GM23338 (cell line): ENCODE data around the gene CD70. TPM values are rescaled to one million over a fixed set of nuclear protein-coding genes. Genes with fewer than 3 reads are reported as not detected.

ENCODE experiments used
- ATAC-seq: fragments of 200-7000 bp; cut with Tn5 transposase; 3 replicates; pipeline ENCODE4 v1.9.1; 2020
- DNase-seq: peaks from one replicate; pipeline ENCODE4 v3.0.0-alpha.2; 2015; ENCODE audit warnings: low spot score
- H2AFZ ChIP-seq: fragments of 200-600 bp; sonication (generic); 2 replicates; pipeline ENCODE4 v1.8.0; 2016; ENCODE audit warnings: antibody characterized with exemption, mild to moderate bottlenecking, moderate library complexity
- H3F3A ChIP-seq: fragments of 200-600 bp; sonication (generic); replicated peaks from 2 replicates; pipeline ENCODE4 v1.8.0; 2017; ENCODE audit warnings: antibody characterized with exemption, mixed run types, low read depth
- H3K27ac ChIP-seq: fragments of 200-600 bp; sonication (generic); 2 replicates; pipeline ENCODE4 v1.6.1; 2016; ENCODE audit warnings: low read depth
- H3K27me3 ChIP-seq: fragments of 200-600 bp; sonication (generic); 2 replicates; pipeline ENCODE4 v1.8.0; 2016; ENCODE audit warnings: mild to moderate bottlenecking, mixed run types, moderate library complexity; ENCODE audit not compliant: insufficient read depth
- H3K36me3 ChIP-seq: fragments of 200-600 bp; sonication (generic); 2 replicates; pipeline ENCODE4 v1.8.0; 2016; ENCODE audit warnings: mild to moderate bottlenecking; ENCODE audit not compliant: insufficient read depth
- H3K4me1 ChIP-seq: fragments of 200-600 bp; sonication (generic); 2 replicates; pipeline ENCODE4 v1.8.0; 2016; ENCODE audit warnings: mild to moderate bottlenecking, moderate library complexity; ENCODE audit not compliant: insufficient read depth
- H3K4me2 ChIP-seq: fragments of 200-600 bp; sonication (generic); 2 replicates; pipeline ENCODE4 v1.7.1; 2017; ENCODE audit warnings: mixed run types
- H3K4me3 ChIP-seq: fragments of 200-600 bp; sonication (generic); 2 replicates; pipeline ENCODE4 v1.6.1; 2016; ENCODE audit warnings: mixed run types
- H3K79me2 ChIP-seq: fragments of 200-600 bp; sonication (generic); replicated peaks from 2 replicates; pipeline ENCODE4 v1.8.0; 2017; ENCODE audit warnings: mild to moderate bottlenecking; ENCODE audit not compliant: insufficient read depth
- H3K9me2 ChIP-seq: fragments of 200-600 bp; sonication (generic); 2 replicates; pipeline ENCODE4 v1.8.0; 2017; ENCODE audit not compliant: insufficient read depth
- H4K20me1 ChIP-seq: fragments of 200-600 bp; sonication (generic); replicated peaks from 2 replicates; pipeline ENCODE4 v1.8.0; 2017; ENCODE audit warnings: mild to moderate bottlenecking; ENCODE audit not compliant: insufficient read depth
- H3K27ac Mint-ChIP-seq: 2 replicates; pipeline ENCODE4 v1.8.0; 2020; ENCODE audit warnings: inconsistent platforms, mild to moderate bottlenecking, moderate library complexity, mixed read lengths
- H3K27me3 Mint-ChIP-seq: 3 replicates; pipeline ENCODE4 v1.8.0; 2022; ENCODE audit warnings: low read depth, mild to moderate bottlenecking, moderate library complexity, mixed read lengths, inconsistent platforms; ENCODE audit not compliant: insufficient read depth, poor library complexity
- H3K36me3 Mint-ChIP-seq: 3 replicates; pipeline ENCODE4 v1.8.0; 2021; ENCODE audit warnings: low read depth, mild to moderate bottlenecking, inconsistent platforms, moderate library complexity, mixed read lengths
- H3K4me1 Mint-ChIP-seq: 3 replicates; pipeline ENCODE4 v1.8.0; 2020; ENCODE audit warnings: mild to moderate bottlenecking, inconsistent platforms, mixed read lengths
- H3K4me3 Mint-ChIP-seq: 3 replicates; pipeline ENCODE4 v1.8.0; 2021; ENCODE audit warnings: moderate library complexity, mild to moderate bottlenecking, inconsistent platforms, mixed read lengths
- H3K9me3 Mint-ChIP-seq: 3 replicates; pipeline ENCODE4 v1.8.0; 2020; ENCODE audit warnings: moderate library complexity, mild to moderate bottlenecking, inconsistent platforms, mixed read lengths
- CREB1 ChIP-seq: fragments of 250-450 bp; sonication (Bioruptor Pico); IDR thresholded peaks from 2 replicates; pipeline ENCODE4 v1.5.0; 2020; ENCODE audit warnings: low read depth, mild to moderate bottlenecking, moderate library complexity
- EZH2 ChIP-seq: fragments of 200-600 bp; sonication (generic); IDR thresholded peaks from one replicate; pipeline ENCODE4 v1.8.0; 2017; ENCODE audit warnings: antibody characterized with exemption, mild to moderate bottlenecking, low read depth; ENCODE audit not compliant: unreplicated experiment
- EZH2phosphoT487 ChIP-seq: fragments of 200-600 bp; sonication (generic); IDR thresholded peaks from one replicate; pipeline ENCODE4 v1.8.1; 2018; ENCODE audit warnings: antibody characterized with exemption; ENCODE audit not compliant: unreplicated experiment
- JUNB ChIP-seq: IDR thresholded peaks from one replicate; pipeline ENCODE4 v1.6.1; 2016; ENCODE audit warnings: antibody characterized with exemption; ENCODE audit not compliant: unreplicated experiment
- NANOG ChIP-seq: IDR thresholded peaks from 2 replicates; pipeline ENCODE4 v1.6.1; 2016; ENCODE audit warnings: antibody characterized with exemption, borderline replicate concordance
- REST ChIP-seq: IDR thresholded peaks from one replicate; pipeline ENCODE4 v1.6.1; 2018; ENCODE audit warnings: antibody characterized with exemption; ENCODE audit not compliant: unreplicated experiment
- STAT1 ChIP-seq: IDR thresholded peaks from one replicate; pipeline ENCODE4 v1.6.1; 2016; ENCODE audit warnings: antibody characterized with exemption; ENCODE audit not compliant: unreplicated experiment
- ZNF114 ChIP-seq: fragments of 250-450 bp; sonication (Bioruptor Pico); IDR thresholded peaks from 2 replicates; pipeline ENCODE4 v1.5.0; 2020; ENCODE audit warnings: mild to moderate bottlenecking, moderate library complexity
- ZNF331 ChIP-seq: fragments of 250-450 bp; sonication (Bioruptor Pico); IDR thresholded peaks from 2 replicates; pipeline ENCODE4 v1.5.0; 2020; ENCODE audit warnings: low read depth, mild to moderate bottlenecking, moderate library complexity
- polyA plus RNA-seq: library from polyadenylated mRNA; unstranded; fragments of >200 nt; fragmentation: Nextera tagmentation; extraction: Ambion mirVana; gene quantifications from 2 replicates; pipeline ENCODE4 v1.2.1, GENCODE V29; 2016
- total RNA-seq: library from RNA; depleted of rRNA; stranded (reverse); fragments of >200 nt; shearing (Covaris generic); gene quantifications from 2 replicates; pipeline ENCODE4 v1.2.3, GENCODE V29; 2014
- TF ChIP-seq, protein P1 (sequence below), 2 experiments: fragments of 200-600 bp in 1 of 2; sonication (generic) in 1 of 2; conservative IDR thresholded peaks; 2 replicates each; pipeline versions ENCODE4 v1.5.1 to v1.6.1; 2016 to 2017; ENCODE audit warnings: antibody characterized with exemption in 2 of 2, low read depth in 2 of 2, mild to moderate bottlenecking in 2 of 2, moderate library complexity in 1 of 2
- TF ChIP-seq, protein P2 (sequence below): fragments of 250-450 bp; sonication (Bioruptor Pico); IDR thresholded peaks from 2 replicates; pipeline ENCODE4 v1.5.0; 2020; ENCODE audit warnings: mild to moderate bottlenecking, moderate library complexity

Gene CD70
- total and polyA plus RNA-seq, 2 experiments from 2014 or later: 2.0 to 7.3 TPM

DNA sequence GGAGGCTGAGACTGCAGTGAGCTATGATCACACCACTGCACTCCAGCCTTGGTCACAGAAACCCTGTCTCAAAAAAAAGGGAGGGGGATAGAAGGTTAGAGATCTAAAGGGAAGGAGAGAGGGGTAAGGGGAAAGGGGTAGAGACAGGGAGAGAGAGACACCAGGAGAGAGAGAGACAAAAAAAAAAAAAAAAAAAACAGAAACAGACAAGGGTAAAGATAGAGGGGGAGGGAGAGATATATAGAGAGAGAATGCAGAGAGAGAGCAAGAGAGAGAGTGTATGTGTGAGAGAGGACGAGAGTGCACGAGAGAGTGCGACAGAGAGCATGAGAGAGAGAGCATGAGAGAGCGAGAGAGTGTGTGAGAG is 4.2 kb downstream of the CD70 start:
- peak overlapping the region; percentile 86 for H2AFZ ChIP-seq

More for the DNA sequence above, 4.2 kb downstream of the CD70 start:
- Mint-ChIP-seq H3K4me3 (peak overlapping the region; percentile 70), H3K27ac (no peak overlapping the region), H3K27me3 (peaks cover 67% of the 10 kb centered on the region), H3K4me1 (peaks cover 30% of the 10 kb centered on the region), H3K9me3 (peaks cover 74% of the 10 kb centered on the region), H3K36me3 (no peaks in the 10 kb centered on the region; the same call in 2 of the 3 replicates)
- Histone ChIP-seq H3K9me2 (no peaks in the 10 kb centered on the region), H4K20me1 (peaks cover 10% of the 10 kb centered on the region; the same call in 1 of the 2 replicates), H3K4me2 (peak overlapping the region; percentile 95), H3K27ac (no peak overlapping the region), H3K27me3 (peaks cover 64% of the 10 kb centered on the region), H3F3A (peaks cover 18% of the 10 kb centered on the region), H3K4me1 (peaks cover 29% of the 10 kb centered on the region), H3K79me2 (no peaks in the 10 kb centered on the region), H3K4me3 (peak overlapping the region; percentile 74), H3K36me3 (no peaks in the 10 kb centered on the region)
- ATAC-seq (no peak), DNase-seq (no peak)
- TF ChIP-seq EZH2 (no peak), ZNF331 (CRISPR knock-in tag) (no peak), EZH2phosphoT487 (no peak), REST (no peak), NANOG (no peak), CREB1 (CRISPR knock-in tag) (no peak), ZNF114 (CRISPR knock-in tag) (no peak), JUNB (no peak), STAT1 (no peak)
- TF ChIP-seq, protein P1, sequence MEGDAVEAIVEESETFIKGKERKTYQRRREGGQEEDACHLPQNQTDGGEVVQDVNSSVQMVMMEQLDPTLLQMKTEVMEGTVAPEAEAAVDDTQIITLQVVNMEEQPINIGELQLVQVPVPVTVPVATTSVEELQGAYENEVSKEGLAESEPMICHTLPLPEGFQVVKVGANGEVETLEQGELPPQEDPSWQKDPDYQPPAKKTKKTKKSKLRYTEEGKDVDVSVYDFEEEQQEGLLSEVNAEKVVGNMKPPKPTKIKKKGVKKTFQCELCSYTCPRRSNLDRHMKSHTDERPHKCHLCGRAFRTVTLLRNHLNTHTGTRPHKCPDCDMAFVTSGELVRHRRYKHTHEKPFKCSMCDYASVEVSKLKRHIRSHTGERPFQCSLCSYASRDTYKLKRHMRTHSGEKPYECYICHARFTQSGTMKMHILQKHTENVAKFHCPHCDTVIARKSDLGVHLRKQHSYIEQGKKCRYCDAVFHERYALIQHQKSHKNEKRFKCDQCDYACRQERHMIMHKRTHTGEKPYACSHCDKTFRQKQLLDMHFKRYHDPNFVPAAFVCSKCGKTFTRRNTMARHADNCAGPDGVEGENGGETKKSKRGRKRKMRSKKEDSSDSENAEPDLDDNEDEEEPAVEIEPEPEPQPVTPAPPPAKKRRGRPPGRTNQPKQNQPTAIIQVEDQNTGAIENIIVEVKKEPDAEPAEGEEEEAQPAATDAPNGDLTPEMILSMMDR (conservative IDR thresholded peaks at IDR 0.05; ENCODE audit: low read depth in 2 of 2): no peak
- TF ChIP-seq, protein P2, sequence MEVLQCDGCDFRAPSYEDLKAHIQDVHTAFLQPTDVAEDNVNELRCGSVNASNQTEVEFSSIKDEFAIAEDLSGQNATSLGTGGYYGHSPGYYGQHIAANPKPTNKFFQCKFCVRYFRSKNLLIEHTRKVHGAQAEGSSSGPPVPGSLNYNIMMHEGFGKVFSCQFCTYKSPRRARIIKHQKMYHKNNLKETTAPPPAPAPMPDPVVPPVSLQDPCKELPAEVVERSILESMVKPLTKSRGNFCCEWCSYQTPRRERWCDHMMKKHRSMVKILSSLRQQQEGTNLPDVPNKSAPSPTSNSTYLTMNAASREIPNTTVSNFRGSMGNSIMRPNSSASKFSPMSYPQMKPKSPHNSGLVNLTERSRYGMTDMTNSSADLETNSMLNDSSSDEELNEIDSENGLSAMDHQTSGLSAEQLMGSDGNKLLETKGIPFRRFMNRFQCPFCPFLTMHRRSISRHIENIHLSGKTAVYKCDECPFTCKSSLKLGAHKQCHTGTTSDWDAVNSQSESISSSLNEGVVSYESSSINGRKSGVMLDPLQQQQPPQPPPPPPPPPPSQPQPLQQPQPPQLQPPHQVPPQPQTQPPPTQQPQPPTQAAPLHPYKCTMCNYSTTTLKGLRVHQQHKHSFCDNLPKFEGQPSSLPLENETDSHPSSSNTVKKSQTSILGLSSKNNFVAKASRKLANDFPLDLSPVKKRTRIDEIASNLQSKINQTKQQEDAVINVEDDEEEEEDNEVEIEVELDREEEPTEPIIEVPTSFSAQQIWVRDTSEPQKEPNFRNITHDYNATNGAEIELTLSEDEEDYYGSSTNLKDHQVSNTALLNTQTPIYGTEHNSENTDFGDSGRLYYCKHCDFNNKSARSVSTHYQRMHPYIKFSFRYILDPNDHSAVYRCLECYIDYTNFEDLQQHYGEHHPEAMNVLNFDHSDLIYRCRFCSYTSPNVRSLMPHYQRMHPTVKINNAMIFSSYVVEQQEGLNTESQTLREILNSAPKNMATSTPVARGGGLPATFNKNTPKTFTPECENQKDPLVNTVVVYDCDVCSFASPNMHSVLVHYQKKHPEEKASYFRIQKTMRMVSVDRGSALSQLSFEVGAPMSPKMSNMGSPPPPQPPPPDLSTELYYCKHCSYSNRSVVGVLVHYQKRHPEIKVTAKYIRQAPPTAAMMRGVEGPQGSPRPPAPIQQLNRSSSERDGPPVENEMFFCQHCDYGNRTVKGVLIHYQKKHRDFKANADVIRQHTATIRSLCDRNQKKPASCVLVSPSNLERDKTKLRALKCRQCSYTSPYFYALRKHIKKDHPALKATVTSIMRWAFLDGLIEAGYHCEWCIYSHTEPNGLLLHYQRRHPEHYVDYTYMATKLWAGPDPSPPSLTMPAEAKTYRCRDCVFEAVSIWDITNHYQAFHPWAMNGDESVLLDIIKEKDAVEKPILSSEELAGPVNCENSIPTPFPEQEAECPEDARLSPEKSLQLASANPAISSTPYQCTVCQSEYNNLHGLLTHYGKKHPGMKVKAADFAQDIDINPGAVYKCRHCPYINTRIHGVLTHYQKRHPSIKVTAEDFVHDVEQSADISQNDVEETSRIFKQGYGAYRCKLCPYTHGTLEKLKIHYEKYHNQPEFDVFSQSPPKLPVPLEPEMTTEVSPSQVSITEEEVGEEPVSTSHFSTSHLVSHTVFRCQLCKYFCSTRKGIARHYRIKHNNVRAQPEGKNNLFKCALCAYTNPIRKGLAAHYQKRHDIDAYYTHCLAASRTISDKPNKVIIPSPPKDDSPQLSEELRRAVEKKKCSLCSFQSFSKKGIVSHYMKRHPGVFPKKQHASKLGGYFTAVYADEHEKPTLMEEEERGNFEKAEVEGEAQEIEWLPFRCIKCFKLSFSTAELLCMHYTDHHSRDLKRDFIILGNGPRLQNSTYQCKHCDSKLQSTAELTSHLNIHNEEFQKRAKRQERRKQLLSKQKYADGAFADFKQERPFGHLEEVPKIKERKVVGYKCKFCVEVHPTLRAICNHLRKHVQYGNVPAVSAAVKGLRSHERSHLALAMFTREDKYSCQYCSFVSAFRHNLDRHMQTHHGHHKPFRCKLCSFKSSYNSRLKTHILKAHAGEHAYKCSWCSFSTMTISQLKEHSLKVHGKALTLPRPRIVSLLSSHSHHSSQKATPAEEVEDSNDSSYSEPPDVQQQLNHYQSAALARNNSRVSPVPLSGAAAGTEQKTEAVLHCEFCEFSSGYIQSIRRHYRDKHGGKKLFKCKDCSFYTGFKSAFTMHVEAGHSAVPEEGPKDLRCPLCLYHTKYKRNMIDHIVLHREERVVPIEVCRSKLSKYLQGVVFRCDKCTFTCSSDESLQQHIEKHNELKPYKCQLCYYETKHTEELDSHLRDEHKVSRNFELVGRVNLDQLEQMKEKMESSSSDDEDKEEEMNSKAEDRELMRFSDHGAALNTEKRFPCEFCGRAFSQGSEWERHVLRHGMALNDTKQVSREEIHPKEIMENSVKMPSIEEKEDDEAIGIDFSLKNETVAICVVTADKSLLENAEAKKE: no peak
